HepG2 (cell line): ENCODE measurements around the gene PLLP. TPM values are rescaled to one million over a fixed set of nuclear protein-coding genes. Genes with fewer than 3 reads are reported as not detected.

ENCODE experiments used
- ATAC-seq: fragments of 200-7000 bp; cut with Tn5 transposase; 3 replicates; pipeline ENCODE4 v1.9.1; 2020; ENCODE audit warnings: mild to moderate bottlenecking, moderate library complexity
- BruUV-seq: library from RNA; stranded (reverse); fragments of 400-500 nt; replicated peaks from 2 replicates; lab custom pipeline; 2021; lab: Mats Ljungman, UMichigan
- CTCF ChIA-PET: fragments of 300-600 bp; formaldehyde crosslinking; extraction: SDS; loops from one replicate; lab custom pipeline; 2021; ENCODE audit warnings: low total read pairs, inconsistent platforms, low intra/inter-chr PET ratio; lab: Yijun Ruan, JAX
- POLR2A ChIA-PET: fragments of 350-600 bp; sonication (Branson Sonifier 250); formaldehyde crosslinking; loops from one replicate; lab custom pipeline; 2020; ENCODE audit warnings: antibody characterized with exemption, inconsistent platforms; lab: Yijun Ruan, JAX
- DNase-seq: peaks from one replicate; pipeline ENCODE4 v3.0.0-alpha.2; 2015; ENCODE audit warnings: low spot score
- FAIRE-seq: peaks from 3 replicates; lab custom pipeline; 2011; peaks lifted over from hg19 to GRCh38; lab: Jason Lieb, UNC
- H2AFZ ChIP-seq: one replicate; pipeline ENCODE4 v1.6.1; 2011; ENCODE audit warnings: low read length, inconsistent platforms
- H3K27ac ChIP-seq: fragments of 300-600 bp; 3 replicates; pipeline ENCODE4 v1.8.0; 2011; ENCODE audit warnings: mixed run types, mild to moderate bottlenecking, mixed read lengths, low read length, inconsistent platforms; ENCODE audit not compliant: insufficient read depth; ENCODE audit errors: extremely low read length
- H3K27me3 ChIP-seq, 2 experiments: fragments of 200-600 bp in 1 of 2; 2 replicates in 1 of 2; 3 replicates in 1 of 2; pipeline versions ENCODE4 v1.6.0 to v1.8.0; 2011; ENCODE audit warnings: low read length in 2 of 2, mild to moderate bottlenecking in 2 of 2, moderate library complexity in 2 of 2, inconsistent platforms in 1 of 2; ENCODE audit not compliant: insufficient read depth in 2 of 2, control insufficient read depth in 1 of 2
- H3K36me3 ChIP-seq, 2 experiments: fragments of 200-600 bp in 1 of 2; replicated peaks in 1 of 2; 2 replicates in 1 of 2; 3 replicates in 1 of 2; pipeline versions ENCODE4 v1.5.1 to v1.8.0; 2011; ENCODE audit warnings: low read length in 2 of 2, inconsistent platforms in 1 of 2; ENCODE audit not compliant: insufficient read depth in 2 of 2, control insufficient read depth in 1 of 2
- H3K4me1 ChIP-seq: 2 replicates; pipeline ENCODE4 v1.5.1; 2012; ENCODE audit warnings: low read length, inconsistent platforms; ENCODE audit not compliant: insufficient read depth
- H3K4me2 ChIP-seq: 2 replicates; pipeline ENCODE4 v1.6.0; 2011; ENCODE audit warnings: low read depth, low read length, inconsistent platforms
- H3K4me3 ChIP-seq, 3 experiments: fragments of 200-600 bp in 1 of 3; sonication (generic), shearing (Covaris generic) in 1 of 3; replicated peaks in 1 of 3; 2 replicates each; pipeline ENCODE4 v1.5.1; 2011 to 2016; ENCODE audit warnings: low read length in 3 of 3, inconsistent platforms in 2 of 3, low read depth in 2 of 3, mild to moderate bottlenecking in 2 of 3, control low read depth in 1 of 3, mixed read lengths in 1 of 3; ENCODE audit not compliant: insufficient read depth in 1 of 3
- H3K79me2 ChIP-seq: one replicate; pipeline ENCODE4 v1.6.1; 2011; ENCODE audit warnings: low read length, inconsistent platforms; ENCODE audit not compliant: insufficient read depth
- H3K9ac ChIP-seq: 2 replicates; pipeline ENCODE4 v1.6.0; 2011; ENCODE audit warnings: mild to moderate bottlenecking, low read depth, low read length, inconsistent platforms; ENCODE audit not compliant: insufficient read depth
- H3K9me3 ChIP-seq: 2 replicates; pipeline ENCODE4 v1.5.1; 2012; ENCODE audit warnings: mild to moderate bottlenecking, low read length
- H4K20me1 ChIP-seq: 2 replicates; pipeline ENCODE4 v1.6.0; 2011; ENCODE audit warnings: inconsistent platforms, mild to moderate bottlenecking, low read length, moderate library complexity; ENCODE audit not compliant: insufficient read depth
- CEBPB ChIP-seq: IDR thresholded peaks from 2 replicates; pipeline ENCODE4 v1.6.1; 2011; ENCODE audit warnings: low read depth, low read length, improper control_type of control experiment, borderline replicate concordance
- SETDB1 ChIP-seq: sonication (generic); formaldehyde crosslinking; IDR thresholded peaks from 2 replicates; pipeline ENCODE4 v1.5.1; 2020; ENCODE audit warnings: missing genetic modification reagents, mild to moderate bottlenecking, borderline replicate concordance
- SKI ChIP-seq: fragments of 450-650 bp; IDR thresholded peaks from one replicate; pipeline ENCODE4 v1.6.1; 2018; ENCODE audit warnings: mild to moderate bottlenecking; ENCODE audit not compliant: partially characterized antibody
- TBL1XR1 ChIP-seq: fragments of 150-350 bp; IDR thresholded peaks from 2 replicates; pipeline ENCODE4 v1.6.1; 2014; ENCODE audit warnings: borderline replicate concordance, low read length; ENCODE audit not compliant: partially characterized antibody
- TBX3 ChIP-seq: fragments of 450-650 bp; IDR thresholded peaks from 2 replicates; pipeline ENCODE4 v1.6.1; 2017; ENCODE audit warnings: antibody characterized with exemption, mild to moderate bottlenecking, inconsistent platforms, borderline replicate concordance
- ZNF292 ChIP-seq: sonication (generic); formaldehyde crosslinking; IDR thresholded peaks from 2 replicates; pipeline ENCODE4 v1.8.1; 2022; ENCODE audit warnings: mild to moderate bottlenecking, low read depth, missing genetic modification reagents, borderline replicate concordance
- ZNF30 ChIP-seq: sonication (generic); formaldehyde crosslinking; IDR thresholded peaks from 2 replicates; pipeline ENCODE4 v1.5.0; 2020; ENCODE audit warnings: mild to moderate bottlenecking, missing genetic modification reagents
- ZNF530 ChIP-seq: sonication (generic); formaldehyde crosslinking; IDR thresholded peaks from 2 replicates; pipeline ENCODE4 v1.5.0; 2020; ENCODE audit warnings: low read depth, mild to moderate bottlenecking, missing genetic modification reagents
- ZNF577 ChIP-seq: sonication (generic); formaldehyde crosslinking; IDR thresholded peaks from 2 replicates; pipeline ENCODE4 v1.4.0; 2020; ENCODE audit warnings: mild to moderate bottlenecking, low read depth, missing genetic modification reagents, borderline replicate concordance
- ZNF652 ChIP-seq: IDR thresholded peaks from 2 replicates; pipeline ENCODE4 v1.6.1; 2016; ENCODE audit warnings: low read depth, borderline replicate concordance
- ZNF891 ChIP-seq: sonication (generic); formaldehyde crosslinking; IDR thresholded peaks from 2 replicates; pipeline ENCODE4 v1.5.0; 2020; ENCODE audit warnings: mild to moderate bottlenecking, missing genetic modification reagents
- ZSCAN12 ChIP-seq: sonication (generic); formaldehyde crosslinking; IDR thresholded peaks from 2 replicates; pipeline ENCODE4 v1.9.0; 2021; ENCODE audit warnings: mild to moderate bottlenecking, missing genetic modification reagents
- WGBS: methylation state at CpG from one replicate; pipeline ENCODE4 v1.1.6; 2017; ENCODE audit warnings: low lambda C conversion rate; 5-methylcytosine and 5-hydroxymethylcytosine counted together
- in situ Hi-C: cut with HindIII; loops from 2 replicates; pipeline ENCODE4 v1.10.0; 2017; ENCODE audit warnings: low pct_unique_long_range_greater_than_20kb; ENCODE audit not compliant: extremely low pct_ligation_motif_present
- intact Hi-C: fragments of 100-400 bp; cut with micrococcal nuclease; formaldehyde crosslinking; loops from one replicate; pipeline ENCODE4 v1.10.0; 2022; ENCODE audit not compliant: unreplicated experiment
- polyA plus RNA-seq, 8 experiments: library from polyadenylated mRNA; depleted of rRNA in 3 of 8; stranded (reverse) in 7 of 8; unstranded in 1 of 8; fragments of >200 nt; fragmentation: Illumina TruSeq in 4 of 8; extraction: Trizol in 4 of 8; gene quantifications; 2 replicates each; pipeline versions ENCODE4 v1.2.1 to v1.2.3, GENCODE V29; 2011 to 2016; ENCODE audit warnings: low read depth in 4 of 8, missing spikeins in 1 of 8, mixed read lengths in 1 of 8; ENCODE audit not compliant: insufficient read depth in 1 of 8
- total RNA-seq, 5 experiments: library from RNA; depleted of rRNA; stranded (reverse); fragments of >200 nt; fragmentation: Illumina TruSeq; extraction: Trizol; gene quantifications; 2 replicates each; pipeline ENCODE4 v1.2.3, GENCODE V29; 2016; ENCODE audit warnings: low read depth in 1 of 5
- TF ChIP-seq, protein P1 (sequence below): sonication (generic); formaldehyde crosslinking; conservative IDR thresholded peaks from 2 replicates; pipeline ENCODE4 v1.8.0; 2022; ENCODE audit warnings: mild to moderate bottlenecking, moderate library complexity, missing genetic modification reagents
- TF ChIP-seq, protein P2 (sequence below): IDR thresholded peaks from 2 replicates; pipeline ENCODE4 v1.6.1; 2016; ENCODE audit warnings: missing compliant biosample characterization, missing genetic modification reagents, borderline replicate concordance
- TF ChIP-seq, protein P3 (sequence below): sonication (generic); formaldehyde crosslinking; IDR thresholded peaks from 2 replicates; pipeline ENCODE4 v1.4.0; 2020; ENCODE audit warnings: low read depth, mild to moderate bottlenecking, missing genetic modification reagents
- TF ChIP-seq, protein P4 (sequence below): IDR thresholded peaks from 2 replicates; pipeline ENCODE4 v1.6.1; 2018; ENCODE audit warnings: missing genetic modification reagents

PLLP gene
- total and polyA plus RNA-seq, 2 of the 13 experiments (the other 11 are each of a cell fraction or from before 2014, with no cell fraction given): 60.6 to 127 TPM

DNA sequence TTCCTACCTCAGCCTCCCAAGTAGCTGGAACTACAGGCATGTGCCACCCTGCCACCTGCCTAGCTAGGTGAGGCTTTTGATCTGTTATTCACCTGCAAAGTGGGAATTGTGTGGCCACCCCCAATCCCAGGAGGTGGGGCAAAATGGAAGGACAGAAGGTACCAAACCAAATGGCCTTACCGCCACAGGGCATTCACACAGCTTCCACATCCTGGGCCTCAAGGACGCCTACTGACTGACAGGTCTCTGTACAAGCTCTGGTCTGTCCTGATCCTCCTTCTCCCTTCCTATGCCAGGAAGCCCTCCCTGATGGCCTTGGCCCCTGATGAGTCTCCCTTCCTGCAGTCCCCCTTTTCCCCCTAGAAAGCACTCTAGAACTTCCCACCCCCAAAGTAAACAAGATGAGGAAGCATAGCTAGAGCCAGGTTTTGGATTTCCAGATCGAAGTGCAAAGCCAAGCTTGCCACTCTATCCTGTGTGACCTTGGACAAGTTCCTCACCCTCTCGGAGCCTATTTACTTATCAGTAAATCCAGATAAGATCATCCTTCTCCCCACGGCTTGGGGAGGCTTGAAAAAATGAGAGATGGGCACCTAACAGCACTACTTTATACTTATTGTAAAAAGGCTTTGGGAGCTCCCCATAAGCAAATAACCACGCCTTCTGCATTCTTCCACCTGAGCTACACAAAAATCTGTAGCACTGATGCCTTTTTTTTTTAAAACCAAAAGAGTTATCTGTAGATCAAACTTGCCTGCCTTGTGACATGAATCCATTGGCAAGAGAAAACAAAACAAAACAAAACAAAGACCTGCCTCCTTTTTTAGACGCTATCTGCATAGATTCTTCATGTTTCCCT is 4.5 kb downstream of the PLLP start (continued):
- TF ChIP-seq ZNF292 (CRISPR knock-in tag) (peak; percentile 78; the same call in 1 of the 2 replicates), ZNF30 (CRISPR knock-in tag) (no peak), CEBPB (no peak)
- TF ChIP-seq, protein P1, sequence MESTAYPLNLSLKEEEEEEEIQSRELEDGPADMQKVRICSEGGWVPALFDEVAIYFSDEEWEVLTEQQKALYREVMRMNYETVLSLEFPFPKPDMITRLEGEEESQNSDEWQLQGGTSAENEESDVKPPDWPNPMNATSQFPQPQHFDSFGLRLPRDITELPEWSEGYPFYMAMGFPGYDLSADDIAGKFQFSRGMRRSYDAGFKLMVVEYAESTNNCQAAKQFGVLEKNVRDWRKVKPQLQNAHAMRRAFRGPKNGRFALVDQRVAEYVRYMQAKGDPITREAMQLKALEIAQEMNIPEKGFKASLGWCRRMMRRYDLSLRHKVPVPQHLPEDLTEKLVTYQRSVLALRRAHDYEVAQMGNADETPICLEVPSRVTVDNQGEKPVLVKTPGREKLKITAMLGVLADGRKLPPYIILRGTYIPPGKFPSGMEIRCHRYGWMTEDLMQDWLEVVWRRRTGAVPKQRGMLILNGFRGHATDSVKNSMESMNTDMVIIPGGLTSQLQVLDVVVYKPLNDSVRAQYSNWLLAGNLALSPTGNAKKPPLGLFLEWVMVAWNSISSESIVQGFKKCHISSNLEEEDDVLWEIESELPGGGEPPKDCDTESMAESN (CRISPR knock-in tag): peak; percentile 90

DNA sequence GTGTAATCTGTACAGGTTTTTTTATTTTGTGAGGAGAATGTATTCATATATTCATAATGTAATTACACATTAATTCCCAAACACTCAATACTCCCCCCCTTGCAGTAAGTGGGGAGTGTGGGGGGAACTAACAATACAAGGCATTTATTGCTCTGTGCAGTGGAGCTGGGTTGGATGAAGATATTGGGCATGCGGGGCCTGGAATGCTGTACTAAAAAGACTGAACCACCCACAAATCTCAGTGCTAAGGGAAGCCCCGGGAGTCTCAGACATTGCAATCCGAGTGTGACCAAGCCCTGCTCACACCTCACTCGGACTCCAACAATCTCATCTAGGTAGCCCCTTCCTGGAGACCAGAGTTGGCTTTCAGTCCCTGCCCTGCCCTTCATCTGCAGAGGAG is 6.0 kb downstream of the PLLP start:
- no TSS peak for BruUV-seq
- H3K79me2 ChIP-seq: peaks cover 63% of the 10 kb centered on the region
- H4K20me1 ChIP-seq: 0 out of 2 replicates have a peak, but pooled peaks cover 4% of the 10 kb centered on the region
- no peak overlapping the region for H3K9ac ChIP-seq
- intact Hi-C loops (no loop called here), in situ Hi-C loops (no loop called here)
- H3K4me1 ChIP-seq: peaks cover 100% of the 10 kb centered on the region
- 59% methylated on average over 4 of the region's 4 CpGs for WGBS
- DNase-seq (no peak), FAIRE-seq (no peak), ATAC-seq (no peak)
- no peaks in the 10 kb centered on the region for H3K9me3 ChIP-seq
- H3K27ac ChIP-seq: peak overlapping the region; percentile 75
- no peaks in the 10 kb centered on the region; a peak in 1 of 5 replicates for H3K27me3 ChIP-seq
- H2AFZ ChIP-seq: no peak overlapping the region
- H3K36me3 ChIP-seq: peaks cover 0 to 7% of the 10 kb centered on the region in 2 experiments; a peak in 1 of 5 replicates
- CTCF ChIA-PET: no interaction called here
- POLR2A ChIA-PET: interaction anchor here (0.7 to 3.7 kb wide), 6 partner anchors 9 to 92 kb away, joined by 3 to 23 read pairs (median 20); partner anchors contain the start of genes ARL2BP, PSME3IP1 and RSPRY1
- no peak overlapping the region for H3K4me3 ChIP-seq
- H3K4me2 ChIP-seq: peak overlapping the region; percentile 66
- TF ChIP-seq SETDB1 (CRISPR knock-in tag) (no peak), ZNF530 (no peak), SKI (no peak), ZSCAN12 (CRISPR knock-in tag) (no peak), ZNF891 (CRISPR knock-in tag) (no peak), TBL1XR1 (no peak), ZNF577 (CRISPR knock-in tag) (no peak), ZNF652 (CRISPR knock-in tag) (no peak), TBX3 (no peak)
- TF ChIP-seq, protein P2, sequence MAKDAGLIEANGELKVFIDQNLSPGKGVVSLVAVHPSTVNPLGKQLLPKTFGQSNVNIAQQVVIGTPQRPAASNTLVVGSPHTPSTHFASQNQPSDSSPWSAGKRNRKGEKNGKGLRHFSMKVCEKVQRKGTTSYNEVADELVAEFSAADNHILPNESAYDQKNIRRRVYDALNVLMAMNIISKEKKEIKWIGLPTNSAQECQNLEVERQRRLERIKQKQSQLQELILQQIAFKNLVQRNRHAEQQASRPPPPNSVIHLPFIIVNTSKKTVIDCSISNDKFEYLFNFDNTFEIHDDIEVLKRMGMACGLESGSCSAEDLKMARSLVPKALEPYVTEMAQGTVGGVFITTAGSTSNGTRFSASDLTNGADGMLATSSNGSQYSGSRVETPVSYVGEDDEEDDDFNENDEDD: no peak
- TF ChIP-seq, protein P3, sequence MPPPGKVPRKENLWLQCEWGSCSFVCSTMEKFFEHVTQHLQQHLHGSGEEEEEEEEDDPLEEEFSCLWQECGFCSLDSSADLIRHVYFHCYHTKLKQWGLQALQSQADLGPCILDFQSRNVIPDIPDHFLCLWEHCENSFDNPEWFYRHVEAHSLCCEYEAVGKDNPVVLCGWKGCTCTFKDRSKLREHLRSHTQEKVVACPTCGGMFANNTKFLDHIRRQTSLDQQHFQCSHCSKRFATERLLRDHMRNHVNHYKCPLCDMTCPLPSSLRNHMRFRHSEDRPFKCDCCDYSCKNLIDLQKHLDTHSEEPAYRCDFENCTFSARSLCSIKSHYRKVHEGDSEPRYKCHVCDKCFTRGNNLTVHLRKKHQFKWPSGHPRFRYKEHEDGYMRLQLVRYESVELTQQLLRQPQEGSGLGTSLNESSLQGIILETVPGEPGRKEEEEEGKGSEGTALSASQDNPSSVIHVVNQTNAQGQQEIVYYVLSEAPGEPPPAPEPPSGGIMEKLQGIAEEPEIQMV (CRISPR knock-in tag): no peak
- TF ChIP-seq, protein P4, sequence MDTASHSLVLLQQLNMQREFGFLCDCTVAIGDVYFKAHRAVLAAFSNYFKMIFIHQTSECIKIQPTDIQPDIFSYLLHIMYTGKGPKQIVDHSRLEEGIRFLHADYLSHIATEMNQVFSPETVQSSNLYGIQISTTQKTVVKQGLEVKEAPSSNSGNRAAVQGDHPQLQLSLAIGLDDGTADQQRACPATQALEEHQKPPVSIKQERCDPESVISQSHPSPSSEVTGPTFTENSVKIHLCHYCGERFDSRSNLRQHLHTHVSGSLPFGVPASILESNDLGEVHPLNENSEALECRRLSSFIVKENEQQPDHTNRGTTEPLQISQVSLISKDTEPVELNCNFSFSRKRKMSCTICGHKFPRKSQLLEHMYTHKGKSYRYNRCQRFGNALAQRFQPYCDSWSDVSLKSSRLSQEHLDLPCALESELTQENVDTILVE (CRISPR knock-in tag): no peak
